RPMI8226 (cell line): Measurements from ENCODE around the gene SGPL1.
"Not testable (repeated sequence)": the region's sequence is repeated elsewhere in the genome, so short reads cannot be mapped to it uniquely, and the experiment has no call there.

Experiments
- DNase-seq: peaks from one replicate; pipeline ENCODE4 v3.0.0-alpha.2; 2015

SGPL1 gene

GRCh38 chr10:70815504-70816219 is at the start of gene SGPL1:
Gene SGPL1 (plus strand): TSS chr10:70815948. CDS start chr10:70816854, 906 bp downstream.
- peak; percentile 81 for DNase-seq

DNA sequence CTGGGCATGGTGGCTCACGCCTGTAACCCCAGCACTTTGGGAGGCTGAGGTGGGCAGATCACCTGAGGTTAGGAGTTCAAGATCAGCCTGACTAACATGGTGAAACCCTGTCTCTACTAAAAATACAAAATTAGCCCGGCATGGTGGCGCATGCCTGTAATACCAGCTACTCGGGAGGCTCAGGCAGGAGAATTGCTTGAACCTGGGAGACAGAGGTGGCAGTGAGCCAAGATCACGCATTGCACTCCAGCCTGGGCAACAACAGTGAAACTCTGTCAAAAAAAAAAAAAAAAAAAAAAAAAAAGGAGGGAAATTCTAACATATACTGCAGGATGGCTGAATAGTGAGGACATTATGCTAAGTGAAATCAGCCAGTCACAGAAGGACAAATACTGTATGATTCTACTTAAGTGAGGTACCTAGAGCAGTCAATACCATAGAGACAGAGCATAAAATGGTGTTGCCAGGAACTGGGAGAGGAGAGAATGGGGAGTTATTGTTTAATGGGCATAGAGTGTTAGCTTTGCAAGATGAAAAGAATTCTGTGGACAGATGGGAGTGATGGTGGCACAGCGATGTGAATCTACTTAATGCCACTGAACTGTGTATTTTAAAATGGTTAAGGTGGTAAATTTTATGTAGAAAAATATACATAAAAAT is 47.6 kb upstream of the SGPL1 start:
- DNase-seq = not testable (repeated sequence)

DNA sequence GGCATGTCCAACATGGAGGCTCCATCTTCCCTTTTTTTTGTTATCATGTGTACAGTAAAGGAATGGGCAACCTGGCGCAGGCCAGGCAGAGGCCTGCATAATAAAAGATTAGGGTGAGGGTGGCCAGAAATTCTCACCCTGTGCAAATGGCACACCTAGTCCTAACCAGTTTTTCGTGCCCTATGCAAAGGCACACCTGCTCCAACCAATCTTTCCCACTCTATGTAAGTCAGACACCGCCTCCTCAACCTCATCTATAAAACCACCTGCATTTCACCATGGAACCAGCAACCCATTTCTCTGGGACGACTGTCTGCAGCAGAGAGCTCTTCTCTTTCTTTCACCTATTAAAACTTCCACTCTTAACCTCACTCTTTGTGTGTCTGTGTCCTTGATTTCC is 46.6 kb upstream of the SGPL1 start:
- no peak for DNase-seq

- no peak for DNase-seq
Measured at GRCh38 chr10:70770001-70770400, 45.7 kb upstream of the SGPL1 start.

DNA sequence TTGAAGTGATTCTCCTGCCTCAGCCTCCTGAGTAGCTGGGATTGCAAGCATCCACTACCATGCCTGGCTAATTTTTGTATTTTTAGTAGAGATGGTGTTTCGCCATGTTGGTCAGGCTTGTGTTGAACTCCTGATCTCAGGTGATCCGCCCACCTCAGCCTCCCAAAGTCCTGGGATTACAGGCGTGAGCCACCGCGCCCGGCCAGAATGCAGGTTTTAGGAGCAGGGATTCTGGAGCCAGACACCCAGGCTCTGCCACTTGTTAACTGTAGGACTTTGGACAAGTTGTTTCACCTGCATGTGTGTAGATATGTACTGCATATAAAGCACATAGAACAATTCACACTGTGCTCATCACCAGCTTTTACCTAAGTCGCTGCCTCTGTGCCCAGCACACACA is 45.2 kb upstream of the SGPL1 start:
- not testable (repeated sequence) for DNase-seq

- DNase-seq = no peak
Measured at GRCh38 chr10:70771311-70772194, 44.2 kb upstream of the SGPL1 start.

GRCh38 chr10:70772627-70773026 is 43.1 kb upstream of the SGPL1 start:
- DNase-seq = no peak

- DNase-seq = no peak
Measured at GRCh38 chr10:70773461-70773860, 42.3 kb upstream of the SGPL1 start.

- no peak for DNase-seq
Measured at GRCh38 chr10:70773965-70774809, 41.6 kb upstream of the SGPL1 start.

DNA sequence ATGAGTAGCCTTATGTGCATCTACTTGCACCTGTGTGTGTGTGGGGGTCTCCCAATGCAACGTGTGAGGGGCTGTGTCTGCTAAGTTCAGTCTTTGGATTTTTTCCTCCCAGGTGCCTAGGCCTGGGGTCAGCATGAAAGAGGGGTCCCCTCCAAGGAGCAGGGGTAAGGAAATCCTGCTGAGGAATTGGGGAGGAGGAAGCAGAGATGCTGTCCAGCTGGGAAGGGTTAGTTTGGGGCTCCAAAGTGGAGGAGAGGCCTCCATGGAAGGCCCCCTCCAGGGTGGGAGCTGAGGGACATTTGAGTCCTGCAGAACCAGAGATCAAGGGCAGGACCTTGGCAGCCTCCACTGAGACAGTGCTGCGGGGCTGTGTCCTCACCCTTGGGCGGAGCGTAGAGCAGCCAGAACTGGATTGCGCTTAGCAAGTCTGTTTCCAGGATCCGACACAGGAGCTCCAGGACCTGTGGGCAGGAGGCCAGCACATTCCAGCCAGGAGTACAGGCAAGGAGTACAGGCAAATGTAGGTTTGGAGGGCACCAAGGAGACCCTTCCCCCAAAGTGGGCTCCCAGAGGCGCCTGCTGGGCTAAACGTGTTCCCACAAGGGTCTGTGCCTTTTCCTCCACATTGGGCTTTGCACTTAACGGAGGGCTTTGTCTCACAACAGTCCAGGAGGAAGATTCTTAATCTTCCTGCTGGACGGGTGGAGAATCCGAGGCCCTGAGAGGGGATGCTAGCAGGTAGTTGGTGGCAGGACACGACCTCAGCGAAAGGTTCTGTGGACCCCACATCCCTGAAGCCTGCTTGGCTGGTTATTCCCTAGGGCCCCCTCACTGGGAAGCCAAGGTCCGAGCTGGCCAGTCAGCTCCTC is 40.7 kb upstream of the SGPL1 start:
- no peak for DNase-seq

- DNase-seq = no peak
Measured at GRCh38 chr10:70775679-70776454, 39.9 kb upstream of the SGPL1 start.

- no peak for DNase-seq
Measured at GRCh38 chr10:70776455-70777005, 39.2 kb upstream of the SGPL1 start.

DNA sequence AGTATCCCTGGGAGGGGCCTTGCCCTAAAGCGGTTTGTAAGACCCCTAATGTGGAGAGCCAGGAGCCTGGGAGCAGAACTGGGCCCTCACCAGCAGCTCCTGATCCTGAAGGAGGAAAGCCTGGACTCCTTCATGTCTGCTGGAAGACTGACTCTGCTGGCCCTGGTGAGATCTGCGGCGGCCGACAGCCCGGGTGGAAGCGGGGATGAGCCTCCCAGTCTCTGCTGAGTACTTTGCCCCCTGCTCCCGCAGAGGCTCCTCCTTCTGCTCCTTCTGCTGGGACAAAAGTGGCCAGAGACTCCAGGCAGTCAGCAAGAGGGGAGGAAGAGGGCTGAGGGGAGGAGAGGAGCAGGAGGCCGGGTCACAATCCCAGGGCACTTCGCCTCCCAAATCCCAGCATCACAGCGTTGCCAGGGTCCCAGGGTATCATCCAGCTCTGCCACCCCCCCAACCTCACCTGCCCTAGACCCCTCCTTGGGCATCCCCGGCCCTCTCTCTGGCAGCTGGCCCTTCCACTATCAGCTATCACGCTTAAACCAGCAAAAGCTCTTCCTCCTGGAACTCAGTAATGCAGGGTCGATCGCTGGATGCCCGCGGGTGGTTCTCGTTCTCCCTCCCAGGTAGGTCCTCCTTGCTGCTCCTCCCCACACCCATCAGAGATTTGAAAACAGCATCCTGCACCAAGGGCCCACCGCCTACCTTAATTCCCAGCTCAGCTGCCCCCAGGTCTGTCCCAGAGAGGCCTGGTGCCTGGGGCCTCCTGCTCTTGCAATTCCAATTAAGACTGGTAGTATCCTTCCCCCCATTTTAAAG is 38.5 kb upstream of the SGPL1 start:
- DNase-seq = no peak

- no peak for DNase-seq
Measured at GRCh38 chr10:70778267-70778924, 37.4 kb upstream of the SGPL1 start.

- DNase-seq = peak; percentile 11
Measured at GRCh38 chr10:70779088-70779487, 36.7 kb upstream of the SGPL1 start.

- no peak for DNase-seq
Measured at GRCh38 chr10:70779511-70780369, 36.0 kb upstream of the SGPL1 start.

DNA sequence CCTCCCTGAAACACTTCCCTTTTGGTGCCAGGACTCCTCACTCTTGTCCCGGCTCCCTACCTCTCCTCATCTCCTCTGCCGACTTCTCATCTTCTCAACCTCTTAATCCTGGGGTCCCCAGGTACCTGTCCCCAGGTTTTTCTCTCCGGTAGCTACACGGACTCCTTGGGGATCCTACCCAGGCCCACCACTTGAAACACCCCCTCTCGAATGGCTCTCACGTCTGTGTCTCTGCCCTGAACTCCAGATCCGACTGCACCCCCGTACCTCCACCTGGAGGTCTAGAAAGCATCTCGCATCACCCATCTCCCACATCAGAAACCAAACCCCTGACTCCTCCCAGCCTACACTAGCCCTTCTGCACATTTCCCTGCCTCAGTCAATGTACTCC is 35.4 kb upstream of the SGPL1 start:
- DNase-seq = no peak

- DNase-seq = no peak
Measured at GRCh38 chr10:70780772-70781171, 35.0 kb upstream of the SGPL1 start.
